Activated effector memory CD4-positive, alpha-beta T cell treated with anti-CD3 and anti-CD28 coated beads, Interleukin-2, amount 50 U/mL, for 16 hours (primary cell): ENCODE measurements around the gene LILRB2.
A peak's percentile ranks its signal among the peaks of the same experiment; 100 is the strongest.
"Not testable (repeated sequence)": the region's sequence is repeated elsewhere in the genome, so short reads cannot be mapped to it uniquely, and the experiment has no call there.

Source experiments
- DNase-seq: peaks from one replicate; pipeline ENCODE4 v3.0.0-alpha.2; 2020

LILRB2 gene

GRCh38 chr19:54271106-54271505, 9.8 kb downstream of the LILRB2 start:
- DNase-seq = no peak

GRCh38 chr19:54268936-54269335, 12.0 kb downstream of the LILRB2 start:
- DNase-seq = no peak

DNA sequence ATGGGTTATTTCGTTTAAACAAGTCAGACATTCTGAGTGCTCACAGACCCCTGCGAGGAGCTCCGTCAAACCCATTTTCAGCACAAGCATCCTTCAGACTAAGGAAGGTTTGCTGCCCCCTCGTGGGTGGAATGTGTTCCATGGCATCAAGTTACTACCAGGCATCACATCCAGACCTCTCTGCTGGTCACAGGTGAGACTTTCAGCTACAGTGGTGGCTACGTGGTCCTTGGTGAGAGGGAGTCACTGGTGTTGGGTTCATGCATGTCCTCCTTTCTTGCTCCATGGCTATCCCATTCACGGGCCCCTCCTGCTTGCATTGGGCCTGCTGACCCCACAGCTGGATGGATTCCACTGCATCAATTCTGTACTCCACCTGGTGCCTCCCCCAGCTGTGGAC, 14.8 kb downstream of the LILRB2 start:
- DNase-seq = peak; percentile 88

DNA sequence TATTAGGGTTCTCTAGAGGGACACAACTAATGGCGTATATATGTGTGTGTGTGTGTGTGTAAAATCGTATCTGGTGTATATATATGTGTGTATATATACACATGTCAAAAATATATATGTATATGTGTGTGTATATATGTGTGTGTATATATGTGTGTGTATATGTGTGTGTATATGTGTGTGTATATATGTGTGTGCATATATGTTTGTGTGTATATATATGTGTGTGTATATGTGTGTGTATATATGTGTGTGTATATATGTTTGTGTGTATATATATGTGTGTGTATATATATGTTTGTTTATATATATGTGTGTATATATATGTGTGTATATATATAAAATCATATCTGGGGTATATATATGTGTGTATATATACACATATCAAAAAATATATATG, 18.4 kb downstream of the LILRB2 start:
- no peak for DNase-seq

DNA sequence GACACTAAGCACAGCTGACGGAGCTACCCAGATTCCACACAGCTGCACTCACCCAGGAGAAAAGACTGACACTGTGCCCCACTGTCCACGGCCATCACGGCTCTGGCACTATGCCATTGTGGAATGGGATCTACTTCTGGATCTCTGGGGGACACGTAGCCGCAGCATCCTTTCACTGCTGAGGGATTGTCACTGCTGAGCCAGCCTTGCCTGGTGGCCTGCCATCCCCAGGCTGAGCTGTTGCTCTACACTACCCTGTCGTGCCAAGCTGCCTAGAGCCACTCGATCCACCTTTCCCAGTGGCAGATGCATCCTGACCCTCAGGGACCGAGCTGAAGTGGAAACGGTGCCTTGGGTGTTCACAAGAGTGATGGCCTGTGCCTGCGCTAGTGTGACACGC, 18.8 kb downstream of the LILRB2 start:
- DNase-seq = no peak

DNA sequence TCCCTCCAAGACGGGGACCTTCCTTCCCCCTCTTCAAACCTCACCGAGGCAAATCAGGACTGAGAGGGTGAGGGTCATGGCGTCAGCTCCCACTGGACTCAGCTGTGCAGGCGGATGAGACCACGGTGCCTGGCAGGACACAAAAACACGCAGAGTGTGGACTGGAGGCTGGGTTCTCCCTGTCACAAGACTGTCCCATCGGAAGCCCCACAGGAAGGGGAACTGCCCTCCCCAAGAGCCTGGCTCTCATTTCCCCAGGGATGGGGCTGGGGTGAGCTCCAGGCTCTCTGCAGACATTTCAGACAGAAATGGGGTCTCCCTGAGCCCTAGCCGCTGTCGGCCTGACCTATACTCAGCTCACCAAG, 23.8 kb downstream of the LILRB2 start, which contains the start of gene LILRB5:
LILRB5 (minus strand) TSS at position 158 of the 365 bp plus-strand sequence; CDS start at position 78, 80 bp downstream.
- DNase-seq = no peak

DNA sequence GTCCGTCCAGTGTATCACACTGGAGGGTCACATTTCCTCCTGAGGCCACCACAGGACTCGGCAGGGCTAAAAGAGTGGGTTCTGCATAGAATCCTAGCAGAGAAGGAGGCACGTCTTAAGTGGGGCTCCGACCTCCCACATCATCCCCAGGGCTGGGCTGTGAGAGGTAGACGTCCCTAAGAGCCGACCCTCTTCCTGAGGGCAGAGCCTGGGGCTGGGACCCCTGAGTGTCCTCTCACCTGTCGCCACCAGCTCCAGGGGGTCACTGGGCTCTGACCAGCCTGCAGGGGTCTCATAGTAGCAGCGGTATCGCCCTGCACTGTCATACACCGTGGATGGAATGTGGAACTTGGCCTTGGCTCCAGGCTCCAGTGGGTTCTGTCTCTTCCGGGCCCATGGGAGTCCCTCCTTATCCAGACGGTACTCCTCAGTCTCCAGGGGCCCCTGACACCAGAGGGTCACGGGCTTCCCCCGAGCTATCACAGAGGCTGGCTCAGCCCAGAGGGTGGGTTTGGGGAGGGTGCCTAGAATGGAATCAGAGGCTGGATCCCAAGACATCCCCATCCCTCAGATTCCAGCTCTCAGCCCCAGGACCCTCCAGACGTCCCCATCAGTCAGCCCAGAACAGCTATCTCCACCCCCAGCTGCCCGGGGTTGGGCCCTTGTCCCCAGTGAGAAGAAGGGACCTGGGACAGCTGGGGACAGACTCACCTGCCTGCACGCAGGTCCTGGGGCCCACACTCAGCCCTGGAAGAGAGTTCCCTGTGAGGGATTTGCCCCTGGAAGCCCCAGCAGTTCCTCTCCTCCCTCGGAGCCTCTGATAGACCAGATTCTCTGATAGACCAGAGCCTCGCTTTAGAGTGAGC, 24.4 kb downstream of the LILRB2 start:
- DNase-seq = no peak

DNA sequence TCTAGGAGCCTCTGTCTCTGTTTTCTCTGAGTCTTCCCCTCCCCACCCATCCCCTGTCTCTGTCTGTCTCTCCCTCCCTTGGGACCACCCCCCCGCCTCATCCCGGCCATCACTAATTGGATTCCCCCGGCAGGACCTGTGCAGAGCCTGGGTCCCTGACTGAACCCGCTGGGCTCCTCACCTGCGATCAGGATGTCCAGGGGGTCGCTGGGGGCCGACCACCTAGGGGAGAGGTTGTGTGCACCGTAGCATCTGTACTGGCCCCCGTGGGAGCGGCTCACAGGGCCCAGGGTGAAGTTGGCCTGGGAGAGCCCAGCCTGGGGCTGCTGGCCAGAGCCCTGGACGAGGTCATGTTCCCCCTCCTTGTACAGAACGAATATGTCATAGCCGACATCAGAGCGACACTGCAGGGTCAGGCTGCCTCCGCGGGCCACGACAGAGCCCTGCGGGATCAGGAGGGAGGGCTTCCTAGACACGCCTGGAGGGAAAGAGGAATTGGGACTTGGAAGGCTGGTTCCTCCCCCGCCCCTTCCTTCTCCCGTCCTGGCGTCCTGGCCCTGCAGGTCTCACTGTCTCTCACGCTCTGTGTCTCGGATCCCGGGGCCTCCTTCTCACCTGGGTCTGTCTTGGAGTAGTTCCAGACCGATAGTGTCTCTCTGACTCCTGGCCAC, 25.7 kb downstream of the LILRB2 start:
- DNase-seq = no peak

DNA sequence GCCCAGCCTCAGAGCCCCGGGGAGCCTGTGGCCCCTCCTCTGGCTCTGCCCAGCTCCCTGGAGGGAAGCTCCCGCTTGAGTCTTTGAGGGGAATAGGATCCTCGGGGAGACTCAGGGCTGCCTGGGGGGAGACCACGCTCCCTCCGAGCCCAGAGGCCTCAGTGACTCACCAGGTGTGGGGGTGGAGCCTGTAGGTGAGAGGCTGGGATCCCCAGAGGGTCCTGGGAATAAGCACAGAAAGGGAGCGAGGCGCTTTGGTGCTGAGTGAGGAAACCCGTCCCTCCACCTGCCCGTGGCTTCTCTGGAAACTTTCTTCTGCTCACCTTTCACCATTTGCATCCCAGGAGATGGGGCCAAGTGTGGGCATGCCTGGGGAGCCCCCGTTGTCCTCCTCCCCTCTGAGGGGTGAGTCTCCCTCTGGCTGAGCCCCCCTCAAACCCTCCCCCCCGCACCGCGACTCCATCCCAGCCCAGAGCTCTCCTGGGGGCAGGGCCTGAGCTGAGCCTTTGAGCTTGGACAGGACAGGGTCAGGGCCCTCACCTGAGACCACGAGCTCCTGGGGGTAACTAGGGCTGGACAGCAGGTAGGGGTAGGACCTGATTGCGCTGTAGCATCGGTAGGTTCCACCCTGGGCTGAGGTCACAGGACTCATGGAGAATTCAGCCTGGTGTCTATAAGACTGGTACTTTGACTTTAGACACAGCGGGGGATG, 26.6 kb downstream of the LILRB2 start:
- no peak for DNase-seq

DNA sequence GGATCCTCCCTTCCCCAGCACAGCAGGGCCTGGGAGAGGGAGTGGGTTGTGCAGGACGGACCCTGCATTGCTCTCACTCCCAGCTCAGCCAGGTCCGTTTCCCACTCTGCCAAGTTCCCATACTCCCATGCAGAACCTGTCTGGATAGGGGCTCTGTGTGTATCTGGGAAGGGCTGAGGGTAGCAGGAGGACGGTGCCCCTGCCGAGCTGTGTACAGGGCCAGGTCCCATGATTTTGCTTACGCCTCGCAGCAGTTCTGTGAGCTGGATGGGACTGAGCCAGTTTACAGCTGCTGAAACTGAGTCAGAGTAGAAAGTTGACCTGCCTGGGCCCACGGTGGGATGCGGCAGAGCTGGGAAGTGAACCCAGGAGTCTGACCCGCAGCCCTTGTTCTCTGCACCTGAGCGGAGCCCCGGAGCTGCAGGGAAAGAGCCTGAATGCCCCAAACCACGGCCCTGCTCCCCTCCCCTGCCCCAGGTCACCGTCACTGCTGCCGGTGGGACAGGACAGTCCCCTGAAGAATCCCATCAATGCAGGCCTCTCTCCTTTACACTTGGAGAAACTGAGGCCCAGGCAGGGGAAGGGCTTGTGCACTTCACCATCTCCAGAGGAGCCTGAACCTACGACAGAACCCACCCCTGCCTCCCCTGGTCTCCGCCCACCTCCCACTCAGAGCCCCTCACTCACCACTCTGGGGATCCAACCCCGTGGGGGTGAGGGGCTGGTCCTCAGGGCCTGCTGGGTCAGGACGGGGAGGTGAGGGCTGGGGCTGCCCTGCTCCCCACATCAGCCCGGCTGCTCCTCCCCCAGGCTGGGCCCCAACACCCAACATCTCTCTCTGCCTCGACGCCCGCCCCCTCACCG, 27.3 kb downstream of the LILRB2 start:
- DNase-seq = no peak

DNA sequence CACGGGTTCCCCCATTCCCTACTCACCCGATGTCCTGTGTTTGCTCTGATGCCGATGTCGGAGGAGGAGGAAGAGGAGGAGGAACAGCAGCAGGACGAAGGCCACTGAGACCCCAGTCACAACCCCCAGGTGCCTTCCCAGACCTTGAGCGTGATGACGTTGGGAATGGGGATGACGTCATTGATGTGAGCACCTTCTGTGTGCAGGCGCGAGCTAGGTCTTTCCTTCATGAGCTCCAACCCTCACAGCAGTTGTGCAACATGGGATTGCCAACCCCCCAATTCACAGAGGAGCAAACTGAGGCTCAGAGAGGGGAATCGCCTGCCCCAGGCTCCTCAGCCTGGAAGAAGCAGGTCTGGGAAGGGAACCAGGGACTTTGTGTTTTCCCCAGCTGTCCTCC, 28.1 kb downstream of the LILRB2 start:
- DNase-seq = no peak

DNA sequence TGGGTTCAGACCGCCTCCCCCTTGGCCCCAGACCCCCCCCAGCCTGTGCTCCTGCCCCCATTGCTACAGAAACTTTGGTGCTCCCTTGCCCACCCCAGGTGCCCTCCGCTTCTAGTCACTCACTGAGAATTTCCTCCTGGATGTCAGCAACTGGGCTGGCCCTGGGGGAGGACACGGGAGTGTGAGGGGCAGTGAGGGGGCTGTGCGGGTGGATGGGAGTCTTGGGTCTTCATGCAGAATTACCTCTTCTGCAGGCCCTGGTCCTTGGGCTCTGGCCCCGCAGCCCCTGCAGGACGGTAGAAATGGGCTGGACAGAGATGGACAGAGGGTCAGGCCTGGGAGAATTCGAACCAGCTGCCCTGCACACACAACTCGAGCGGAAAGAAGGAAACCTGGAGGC, 28.7 kb downstream of the LILRB2 start:
- no peak for DNase-seq

- DNase-seq = peak; percentile 67
Observed at GRCh38 chr19:54248016-54248601, 32.8 kb downstream of the LILRB2 start.

DNA sequence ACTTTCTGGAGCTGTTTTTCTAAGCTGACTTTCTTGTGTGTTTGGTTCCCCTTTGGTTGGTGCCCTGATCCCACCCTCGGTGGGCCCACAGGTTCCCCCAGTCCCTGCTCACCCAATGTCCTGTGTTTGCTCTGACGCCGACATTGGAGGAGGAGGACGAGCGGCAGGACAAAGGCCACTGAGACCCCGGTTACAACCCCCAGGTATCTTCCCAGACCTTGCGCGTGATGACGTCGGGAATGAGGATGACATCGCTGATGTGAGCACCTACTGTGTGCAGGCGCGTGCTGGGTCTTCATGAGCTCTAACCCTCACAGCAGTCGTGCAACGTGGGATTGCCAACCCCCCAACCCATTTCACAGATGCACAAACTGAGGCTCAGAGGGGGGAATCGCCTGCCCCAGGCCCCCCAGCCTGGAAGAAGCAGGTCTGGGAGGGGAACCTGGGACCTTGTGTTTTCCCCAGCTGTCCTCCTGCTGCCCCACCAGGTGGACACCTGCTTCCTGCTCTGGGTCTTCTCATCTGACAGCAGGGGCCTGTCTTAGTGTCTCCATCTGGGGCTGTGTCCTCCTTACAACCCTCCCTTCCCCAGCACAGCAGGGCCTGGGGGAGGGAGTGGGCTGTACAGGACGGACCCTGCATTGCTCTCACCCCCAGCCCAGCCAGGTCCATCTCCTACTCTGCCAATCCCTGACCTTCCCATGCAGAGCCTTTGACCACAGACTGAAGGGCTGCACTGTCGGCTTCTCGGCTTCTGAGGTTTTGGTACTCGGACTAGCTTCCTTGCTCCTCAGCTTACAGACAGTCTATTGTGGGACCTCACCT, 33.6 kb downstream of the LILRB2 start:
- no peak for DNase-seq

- DNase-seq = no peak
Observed at GRCh38 chr19:54245936-54246335, 35.0 kb downstream of the LILRB2 start.

- DNase-seq = not testable (repeated sequence)
Observed at GRCh38 chr19:54243809-54244208, 37.1 kb downstream of the LILRB2 start.

- not testable (repeated sequence) for DNase-seq
Observed at GRCh38 chr19:54242646-54243045, 38.3 kb downstream of the LILRB2 start, which contains the start of gene LILRA6. Gene LILRA6 (minus strand): TSS chr19:54242790.

DNA sequence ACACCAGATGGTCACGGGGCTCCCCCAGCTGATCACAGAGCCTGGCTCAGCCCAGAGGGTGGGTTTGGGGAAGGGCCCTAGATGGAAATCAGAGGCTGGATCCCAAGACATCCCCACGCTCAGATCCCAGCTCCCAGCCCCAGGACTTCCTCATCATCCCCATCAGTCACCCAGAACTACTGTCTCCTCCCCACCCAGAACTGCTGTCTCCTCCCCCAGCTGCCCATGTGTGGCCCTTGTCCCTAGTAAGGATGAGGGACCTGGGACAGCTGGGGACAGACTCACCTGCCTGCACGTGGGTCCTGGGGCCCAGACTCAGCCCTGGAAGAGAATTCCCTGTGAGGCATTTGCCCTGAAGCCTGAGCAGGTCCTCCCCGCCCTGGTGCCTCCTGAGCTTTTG, 38.7 kb downstream of the LILRB2 start:
- DNase-seq = not testable (repeated sequence)

DNA sequence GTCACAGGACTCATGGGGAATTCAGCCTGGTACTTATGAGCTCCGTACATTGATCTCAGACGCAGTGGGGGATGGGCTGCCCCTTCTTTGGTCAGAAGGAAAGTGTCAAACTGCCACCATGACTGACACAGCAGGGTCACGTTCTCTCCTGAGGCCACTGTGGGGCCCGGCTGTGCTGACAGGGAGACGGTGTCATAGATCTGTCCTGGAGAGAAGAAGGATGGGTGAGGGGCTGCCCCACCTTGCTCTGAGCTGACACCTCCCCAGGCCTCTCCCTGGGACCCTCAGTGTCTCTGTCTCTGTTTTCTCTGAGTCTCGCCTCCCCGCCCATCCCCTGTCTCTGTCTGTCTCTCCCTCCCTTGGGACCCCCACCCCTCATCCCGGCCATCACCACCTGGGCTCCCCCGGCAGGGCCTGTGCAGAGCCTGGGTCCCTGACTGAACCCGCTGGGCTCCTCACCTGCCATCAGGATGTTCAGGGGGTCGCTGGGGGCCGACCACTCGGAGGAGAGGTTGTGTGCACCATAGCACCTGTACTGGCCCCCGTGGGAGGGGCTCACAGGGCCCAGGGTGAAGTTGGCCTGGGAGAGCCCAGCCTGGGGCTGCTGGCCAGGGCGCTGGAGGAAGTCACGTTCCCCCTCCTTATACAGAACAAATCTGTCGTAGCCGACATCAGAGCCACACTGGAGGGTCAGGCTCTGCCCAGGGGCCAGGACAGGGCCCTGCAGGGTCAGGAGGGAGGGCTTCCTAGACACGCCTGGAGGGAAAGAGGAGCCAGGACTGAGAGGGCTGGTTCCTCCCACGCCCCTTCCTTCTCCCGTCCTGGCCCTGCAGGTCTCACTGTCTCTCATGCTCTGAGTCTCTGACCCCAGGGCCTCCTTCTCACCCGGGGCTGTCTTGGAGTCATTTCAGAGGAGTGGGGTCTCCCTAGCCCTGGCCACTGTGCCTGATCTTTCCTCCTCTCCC, 40.3 kb downstream of the LILRB2 start:
- DNase-seq = not testable (repeated sequence)
